ENCODE results near the gene CRTAP. TPM values are rescaled to one million over a fixed set of nuclear protein-coding genes. Genes with fewer than 3 reads are reported as not detected.

The CRTAP gene
- total and polyA plus RNA-seq, 2 of the 13 experiments (the other 11 are each of a cell fraction or from before 2014, with no cell fraction given), result 54.2 to 119 TPM

DNA sequence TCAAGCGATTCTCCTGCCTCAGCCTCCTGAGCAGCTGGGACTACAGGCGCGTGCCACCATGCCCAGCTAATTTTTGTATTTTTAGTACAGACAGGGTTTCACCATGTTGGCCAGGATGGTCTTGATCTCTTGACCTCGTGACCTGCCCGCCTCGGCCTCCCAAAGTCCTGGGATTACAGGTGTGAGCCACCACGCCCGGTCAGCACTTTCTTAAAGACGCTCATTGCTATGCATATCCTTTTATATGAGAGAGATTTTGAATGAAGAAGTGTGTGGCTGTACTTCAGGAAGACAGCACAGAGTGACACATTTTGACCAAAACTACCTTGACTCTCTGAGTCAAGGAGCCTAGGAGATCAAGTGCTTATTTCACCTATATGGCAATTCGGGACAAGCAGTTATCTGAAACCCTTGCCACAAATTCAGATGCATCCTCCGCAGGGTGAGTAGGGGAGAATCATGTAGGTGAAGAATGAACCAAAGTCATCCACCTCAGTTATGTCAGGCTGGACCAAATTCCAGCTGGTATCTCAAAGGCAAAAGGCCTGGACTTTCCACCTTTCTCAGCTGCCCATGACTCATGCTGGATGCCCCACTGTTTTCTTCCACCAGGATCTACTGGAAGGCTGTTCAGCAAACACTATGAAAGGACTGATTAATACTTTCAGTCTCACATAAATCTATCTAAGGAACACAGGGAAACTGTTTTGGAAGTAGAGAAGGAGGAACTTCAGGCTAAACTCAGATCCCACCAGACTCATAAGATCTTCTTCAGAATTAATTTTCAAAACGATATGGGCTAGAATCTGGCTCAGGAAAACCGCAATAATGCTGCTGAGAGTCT is 72.9 kb downstream of the CRTAP start (continued):
- TF ChIP-seq, protein P1, sequence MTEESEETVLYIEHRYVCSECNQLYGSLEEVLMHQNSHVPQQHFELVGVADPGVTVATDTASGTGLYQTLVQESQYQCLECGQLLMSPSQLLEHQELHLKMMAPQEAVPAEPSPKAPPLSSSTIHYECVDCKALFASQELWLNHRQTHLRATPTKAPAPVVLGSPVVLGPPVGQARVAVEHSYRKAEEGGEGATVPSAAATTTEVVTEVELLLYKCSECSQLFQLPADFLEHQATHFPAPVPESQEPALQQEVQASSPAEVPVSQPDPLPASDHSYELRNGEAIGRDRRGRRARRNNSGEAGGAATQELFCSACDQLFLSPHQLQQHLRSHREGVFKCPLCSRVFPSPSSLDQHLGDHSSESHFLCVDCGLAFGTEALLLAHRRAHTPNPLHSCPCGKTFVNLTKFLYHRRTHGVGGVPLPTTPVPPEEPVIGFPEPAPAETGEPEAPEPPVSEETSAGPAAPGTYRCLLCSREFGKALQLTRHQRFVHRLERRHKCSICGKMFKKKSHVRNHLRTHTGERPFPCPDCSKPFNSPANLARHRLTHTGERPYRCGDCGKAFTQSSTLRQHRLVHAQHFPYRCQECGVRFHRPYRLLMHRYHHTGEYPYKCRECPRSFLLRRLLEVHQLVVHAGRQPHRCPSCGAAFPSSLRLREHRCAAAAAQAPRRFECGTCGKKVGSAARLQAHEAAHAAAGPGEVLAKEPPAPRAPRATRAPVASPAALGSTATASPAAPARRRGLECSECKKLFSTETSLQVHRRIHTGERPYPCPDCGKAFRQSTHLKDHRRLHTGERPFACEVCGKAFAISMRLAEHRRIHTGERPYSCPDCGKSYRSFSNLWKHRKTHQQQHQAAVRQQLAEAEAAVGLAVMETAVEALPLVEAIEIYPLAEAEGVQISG (CRISPR knock-in tag; IDR thresholded peaks at IDR 0.05), result no peak
- TF ChIP-seq NFATC3 (CRISPR knock-in tag; IDR thresholded peaks at IDR 0.05), result no peak
- TF ChIP-seq KAT7 (CRISPR knock-in tag; IDR thresholded peaks at IDR 0.05; ENCODE audit: borderline replicate concordance), result no peak
- TF ChIP-seq BRCA1 (CRISPR knock-in tag; IDR thresholded peaks at IDR 0.05), result no peak
- TF ChIP-seq, protein P2, sequence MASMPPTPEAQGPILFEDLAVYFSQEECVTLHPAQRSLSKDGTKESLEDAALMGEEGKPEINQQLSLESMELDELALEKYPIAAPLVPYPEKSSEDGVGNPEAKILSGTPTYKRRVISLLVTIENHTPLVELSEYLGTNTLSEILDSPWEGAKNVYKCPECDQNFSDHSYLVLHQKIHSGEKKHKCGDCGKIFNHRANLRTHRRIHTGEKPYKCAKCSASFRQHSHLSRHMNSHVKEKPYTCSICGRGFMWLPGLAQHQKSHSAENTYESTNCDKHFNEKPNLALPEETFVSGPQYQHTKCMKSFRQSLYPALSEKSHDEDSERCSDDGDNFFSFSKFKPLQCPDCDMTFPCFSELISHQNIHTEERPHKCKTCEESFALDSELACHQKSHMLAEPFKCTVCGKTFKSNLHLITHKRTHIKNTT (CRISPR knock-in tag; IDR thresholded peaks at IDR 0.05), result no peak
- TF ChIP-seq FOXA1 (IDR thresholded peaks at IDR 0.05), result no peak
- peak; percentile 5; the same call in 1 of the 2 replicates for TF ChIP-seq FOXA1 (CRISPR knock-in tag; IDR thresholded peaks at IDR 0.05)
- no peak for TF ChIP-seq ETV6 (CRISPR knock-in tag; conservative IDR thresholded peaks at IDR 0.05)
- TF ChIP-seq, protein P3, sequence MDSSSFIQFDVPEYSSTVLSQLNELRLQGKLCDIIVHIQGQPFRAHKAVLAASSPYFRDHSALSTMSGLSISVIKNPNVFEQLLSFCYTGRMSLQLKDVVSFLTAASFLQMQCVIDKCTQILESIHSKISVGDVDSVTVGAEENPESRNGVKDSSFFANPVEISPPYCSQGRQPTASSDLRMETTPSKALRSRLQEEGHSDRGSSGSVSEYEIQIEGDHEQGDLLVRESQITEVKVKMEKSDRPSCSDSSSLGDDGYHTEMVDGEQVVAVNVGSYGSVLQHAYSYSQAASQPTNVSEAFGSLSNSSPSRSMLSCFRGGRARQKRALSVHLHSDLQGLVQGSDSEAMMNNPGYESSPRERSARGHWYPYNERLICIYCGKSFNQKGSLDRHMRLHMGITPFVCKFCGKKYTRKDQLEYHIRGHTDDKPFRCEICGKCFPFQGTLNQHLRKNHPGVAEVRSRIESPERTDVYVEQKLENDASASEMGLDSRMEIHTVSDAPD (CRISPR knock-in tag; IDR thresholded peaks at IDR 0.05), result no peak
- TF ChIP-seq MED13 (CRISPR knock-in tag; IDR thresholded peaks at IDR 0.05), result no peak
- no peak for TF ChIP-seq ELF1 (CRISPR knock-in tag; IDR thresholded peaks at IDR 0.05)
- no peak for TF ChIP-seq KDM5B (CRISPR knock-in tag; IDR thresholded peaks at IDR 0.05; ENCODE audit: borderline replicate concordance)
- no peak for TF ChIP-seq SMARCE1 (IDR thresholded peaks at IDR 0.05; ENCODE audit: borderline replicate concordance)
- no peak for TF ChIP-seq ZNF121 (CRISPR knock-in tag; IDR thresholded peaks at IDR 0.05)
- TF ChIP-seq, protein P4, sequence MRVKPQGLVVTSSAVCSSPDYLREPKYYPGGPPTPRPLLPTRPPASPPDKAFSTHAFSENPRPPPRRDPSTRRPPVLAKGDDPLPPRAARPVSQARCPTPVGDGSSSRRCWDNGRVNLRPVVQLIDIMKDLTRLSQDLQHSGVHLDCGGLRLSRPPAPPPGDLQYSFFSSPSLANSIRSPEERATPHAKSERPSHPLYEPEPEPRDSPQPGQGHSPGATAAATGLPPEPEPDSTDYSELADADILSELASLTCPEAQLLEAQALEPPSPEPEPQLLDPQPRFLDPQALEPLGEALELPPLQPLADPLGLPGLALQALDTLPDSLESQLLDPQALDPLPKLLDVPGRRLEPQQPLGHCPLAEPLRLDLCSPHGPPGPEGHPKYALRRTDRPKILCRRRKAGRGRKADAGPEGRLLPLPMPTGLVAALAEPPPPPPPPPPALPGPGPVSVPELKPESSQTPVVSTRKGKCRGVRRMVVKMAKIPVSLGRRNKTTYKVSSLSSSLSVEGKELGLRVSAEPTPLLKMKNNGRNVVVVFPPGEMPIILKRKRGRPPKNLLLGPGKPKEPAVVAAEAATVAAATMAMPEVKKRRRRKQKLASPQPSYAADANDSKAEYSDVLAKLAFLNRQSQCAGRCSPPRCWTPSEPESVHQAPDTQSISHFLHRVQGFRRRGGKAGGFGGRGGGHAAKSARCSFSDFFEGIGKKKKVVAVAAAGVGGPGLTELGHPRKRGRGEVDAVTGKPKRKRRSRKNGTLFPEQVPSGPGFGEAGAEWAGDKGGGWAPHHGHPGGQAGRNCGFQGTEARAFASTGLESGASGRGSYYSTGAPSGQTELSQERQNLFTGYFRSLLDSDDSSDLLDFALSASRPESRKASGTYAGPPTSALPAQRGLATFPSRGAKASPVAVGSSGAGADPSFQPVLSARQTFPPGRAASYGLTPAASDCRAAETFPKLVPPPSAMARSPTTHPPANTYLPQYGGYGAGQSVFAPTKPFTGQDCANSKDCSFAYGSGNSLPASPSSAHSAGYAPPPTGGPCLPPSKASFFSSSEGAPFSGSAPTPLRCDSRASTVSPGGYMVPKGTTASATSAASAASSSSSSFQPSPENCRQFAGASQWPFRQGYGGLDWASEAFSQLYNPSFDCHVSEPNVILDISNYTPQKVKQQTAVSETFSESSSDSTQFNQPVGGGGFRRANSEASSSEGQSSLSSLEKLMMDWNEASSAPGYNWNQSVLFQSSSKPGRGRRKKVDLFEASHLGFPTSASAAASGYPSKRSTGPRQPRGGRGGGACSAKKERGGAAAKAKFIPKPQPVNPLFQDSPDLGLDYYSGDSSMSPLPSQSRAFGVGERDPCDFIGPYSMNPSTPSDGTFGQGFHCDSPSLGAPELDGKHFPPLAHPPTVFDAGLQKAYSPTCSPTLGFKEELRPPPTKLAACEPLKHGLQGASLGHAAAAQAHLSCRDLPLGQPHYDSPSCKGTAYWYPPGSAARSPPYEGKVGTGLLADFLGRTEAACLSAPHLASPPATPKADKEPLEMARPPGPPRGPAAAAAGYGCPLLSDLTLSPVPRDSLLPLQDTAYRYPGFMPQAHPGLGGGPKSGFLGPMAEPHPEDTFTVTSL (CRISPR knock-in tag; IDR thresholded peaks at IDR 0.05; ENCODE audit: borderline replicate concordance), result peak; percentile 77; the same call in 1 of the 2 replicates
- TF ChIP-seq, protein P5, sequence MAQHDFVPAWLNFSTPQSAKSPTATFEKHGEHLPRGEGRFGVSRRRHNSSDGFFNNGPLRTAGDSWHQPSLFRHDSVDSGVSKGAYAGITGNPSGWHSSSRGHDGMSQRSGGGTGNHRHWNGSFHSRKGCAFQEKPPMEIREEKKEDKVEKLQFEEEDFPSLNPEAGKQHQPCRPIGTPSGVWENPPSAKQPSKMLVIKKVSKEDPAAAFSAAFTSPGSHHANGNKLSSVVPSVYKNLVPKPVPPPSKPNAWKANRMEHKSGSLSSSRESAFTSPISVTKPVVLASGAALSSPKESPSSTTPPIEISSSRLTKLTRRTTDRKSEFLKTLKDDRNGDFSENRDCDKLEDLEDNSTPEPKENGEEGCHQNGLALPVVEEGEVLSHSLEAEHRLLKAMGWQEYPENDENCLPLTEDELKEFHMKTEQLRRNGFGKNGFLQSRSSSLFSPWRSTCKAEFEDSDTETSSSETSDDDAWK (CRISPR knock-in tag; IDR thresholded peaks at IDR 0.05), result no peak

Data from HepG2 (cell line).